Caki2 (cell line): ENCODE data around the gene NDUFAF8. TPM values are rescaled to one million over a fixed set of nuclear protein-coding genes. Genes with fewer than 3 reads are reported as not detected.

Experiments
- DNase-seq: peaks from one replicate; pipeline ENCODE4 v3.0.0-alpha.2; 2015; ENCODE audit warnings: low read depth
- in situ Hi-C: cut with HindIII; loops from 2 replicates; pipeline ENCODE4 v1.10.0; 2016; ENCODE audit warnings: low sequenced_read_pairs, low pct_unique_long_range_greater_than_20kb, mixed read lengths
- total RNA-seq: library from RNA; depleted of rRNA; stranded (reverse); fragments of >200 nt; shearing (Covaris generic); gene quantifications from 2 replicates; pipeline ENCODE4 v1.2.3, GENCODE V29; 2014; ENCODE audit warnings: low replicate concordance

Gene NDUFAF8
- total RNA-seq, 1 experiment from 2014 or later: 172 TPM

GRCh38 chr17:81198826-81199481 lies 40.2 kb upstream of the NDUFAF8 start:
- DNase-seq: no peak

GRCh38 chr17:81199482-81199830 lies 39.7 kb upstream of the NDUFAF8 start:
- in situ Hi-C loops: no loop called here
- DNase-seq: no peak

More at GRCh38 chr17:81198826-81199481, 40.2 kb upstream of the NDUFAF8 start:
- in situ Hi-C loops: no loop called here

- no peak for DNase-seq
- in situ Hi-C loops: no loop called here
These were observed 38.9 kb upstream of the NDUFAF8 start for GRCh38 chr17:81200201-81200600.

GRCh38 chr17:81200695-81201580 lies 38.2 kb upstream of the NDUFAF8 start:
- in situ Hi-C loops: no loop called here
- peak; percentile 41 for DNase-seq

GRCh38 chr17:81202318-81202717 lies 36.8 kb upstream of the NDUFAF8 start:
- DNase-seq: no peak
- in situ Hi-C loops: no loop called here

GRCh38 chr17:81203136-81203535 lies 36.0 kb upstream of the NDUFAF8 start:
- no peak for DNase-seq
- in situ Hi-C loops: no loop called here

GRCh38 chr17:81204578-81204977 lies 34.5 kb upstream of the NDUFAF8 start:
- in situ Hi-C loops: no loop called here
- no peak for DNase-seq

- DNase-seq: no peak
- in situ Hi-C loops: no loop called here
These were observed 33.0 kb upstream of the NDUFAF8 start for GRCh38 chr17:81206166-81206565.

- in situ Hi-C loops: no loop called here
- DNase-seq: no peak
These were observed 32.5 kb upstream of the NDUFAF8 start for GRCh38 chr17:81206657-81207056.

- in situ Hi-C loops: no loop called here
- no peak for DNase-seq
These were observed 31.2 kb upstream of the NDUFAF8 start for GRCh38 chr17:81207610-81208581.

- no peak for DNase-seq
- in situ Hi-C loops: no loop called here
These were observed 30.5 kb upstream of the NDUFAF8 start for GRCh38 chr17:81208651-81209050.

GRCh38 chr17:81209141-81209540 lies 30.0 kb upstream of the NDUFAF8 start:
- in situ Hi-C loops: no loop called here
- no peak for DNase-seq

GRCh38 chr17:81210466-81210865 lies 28.7 kb upstream of the NDUFAF8 start:
- in situ Hi-C loops: no loop called here

GRCh38 chr17:81210868-81211267 lies 28.2 kb upstream of the NDUFAF8 start:
- in situ Hi-C loops: no loop called here
- no peak for DNase-seq

More at GRCh38 chr17:81210466-81210865, 28.7 kb upstream of the NDUFAF8 start:
- no peak for DNase-seq

- in situ Hi-C loops: no loop called here
- no peak for DNase-seq
These were observed 26.8 kb upstream of the NDUFAF8 start for GRCh38 chr17:81212365-81212764.

- DNase-seq: no peak
- in situ Hi-C loops: no loop called here
These were observed 25.1 kb upstream of the NDUFAF8 start for GRCh38 chr17:81213978-81214377.

- DNase-seq: no peak
- in situ Hi-C loops: no loop called here
These were observed 21.6 kb upstream of the NDUFAF8 start for GRCh38 chr17:81217491-81217890.

- in situ Hi-C loops: no loop called here
- DNase-seq: no peak
These were observed 20.7 kb upstream of the NDUFAF8 start for GRCh38 chr17:81218459-81218858.

GRCh38 chr17:81218991-81219390 lies 20.1 kb upstream of the NDUFAF8 start:
- no peak for DNase-seq
- in situ Hi-C loops: no loop called here
